Measurements from ENCODE around the gene BORCS6. TPM values are rescaled to one million over a fixed set of nuclear protein-coding genes. Genes with fewer than 3 reads are reported as not detected.
A peak's percentile ranks its signal among the peaks of the same experiment; 100 is the strongest.

BORCS6 gene
- total RNA-seq, 4 donors from 2014 or later = 8.8 to 16.5 (median 13.4) TPM

GRCh38 chr17:8142158-8142886, 47.7 kb downstream of the BORCS6 start:
- intact Hi-C loops (cut with DNase I) = no loop called here
- H3K27ac ChIP-seq = peak overlapping the region in 3 of 4 donors; percentile 17 to 94 (median 53)
- no peaks in the 10 kb centered on the region for H3K9me3 ChIP-seq
- 62 to 75% methylated on average over 3 to 4 of the region's 23 CpGs for WGBS, 2 donors
- peaks cover 72 to 79% (median 78%) of the 10 kb centered on the region in 3 donors for H3K36me3 ChIP-seq
- H3K4me3 ChIP-seq = no peak overlapping the region
- no peaks in the 10 kb centered on the region for H3K27me3 ChIP-seq
- peaks cover 7 to 85% (median 23%) of the 10 kb centered on the region in 3 donors for H3K4me1 ChIP-seq
- no peak for DNase-seq
- TF ChIP-seq POLR2A (IDR thresholded peaks at IDR 0.05) (no peak), CTCF (IDR thresholded peaks at IDR 0.05) (no peak)

GRCh38 chr17:8141741-8142140, 48.2 kb downstream of the BORCS6 start:
- H3K27ac ChIP-seq = peak overlapping the region in 2 of 4 donors; percentile 17 to 94
- H3K27me3 ChIP-seq = no peaks in the 10 kb centered on the region
- TF ChIP-seq POLR2A (IDR thresholded peaks at IDR 0.05) (no peak), CTCF (IDR thresholded peaks at IDR 0.05) (no peak)
- H3K4me3 ChIP-seq = no peak overlapping the region
- WGBS, 2 donors = 75 to 76% methylated on average over 7 to 8 of the region's 11 CpGs
- intact Hi-C loops (cut with DNase I) = no loop called here
- no peak for DNase-seq
- no peaks in the 10 kb centered on the region for H3K9me3 ChIP-seq
- peaks cover 7 to 80% (median 23%) of the 10 kb centered on the region in 3 donors for H3K4me1 ChIP-seq
- H3K36me3 ChIP-seq = peaks cover 67 to 73% (median 72%) of the 10 kb centered on the region in 3 donors

GRCh38 chr17:8141045-8141444, 48.9 kb downstream of the BORCS6 start:
- Histone ChIP-seq H3K27me3 (no peaks in the 10 kb centered on the region), H3K27ac (peak overlapping the region in 3 of 4 donors; percentile 92 to 94 (median 94)), H3K36me3 (peaks cover 60 to 67% (median 65%) of the 10 kb centered on the region in 3 donors), H3K4me1 (peaks cover 7 to 73% (median 23%) of the 10 kb centered on the region in 3 donors), H3K4me3 (no peak overlapping the region), H3K9me3 (no peaks in the 10 kb centered on the region)
- WGBS, 2 donors = 94 to 100% methylated on average over 1 to 2 of the region's 7 CpGs
- TF ChIP-seq POLR2A (IDR thresholded peaks at IDR 0.05) (no peak), CTCF (IDR thresholded peaks at IDR 0.05) (no peak)
- DNase-seq = no peak
- intact Hi-C loops (cut with DNase I) = no loop called here

- DNase-seq = no peak
- WGBS, 2 donors = 73 to 81% methylated on average over 13 to 16 of the region's 18 CpGs
Measured at GRCh38 chr17:8140065-8141029, 49.6 kb downstream of the BORCS6 start.

More at GRCh38 chr17:8140065-8141029, 49.6 kb downstream of the BORCS6 start:
- Histone ChIP-seq H3K27me3 (no peaks in the 10 kb centered on the region), H3K36me3 (peaks cover 53 to 60% (median 58%) of the 10 kb centered on the region in 3 donors), H3K9me3 (no peaks in the 10 kb centered on the region), H3K4me1 (peaks cover 7 to 67% (median 23%) of the 10 kb centered on the region in 3 donors), H3K27ac (peak overlapping the region; percentile 68 to 94 (median 93)), H3K4me3 (no peak overlapping the region)
- intact Hi-C loops (cut with DNase I) = no loop called here
- no peak for TF ChIP-seq POLR2A (IDR thresholded peaks at IDR 0.05)
- TF ChIP-seq CTCF (IDR thresholded peaks at IDR 0.05) = no peak

Data from esophagus squamous epithelium (tissue), 5 donors.